ENCODE measurements around the gene TUBGCP5.

- TF ChIP-seq MXI1 (IDR thresholded peaks at IDR 0.05; ENCODE audit: low read depth, low read length) (no peak), SIX5 (IDR thresholded peaks at IDR 0.05; ENCODE audit: low read depth, low read length, severe bottlenecking) (no peak), ZNF274 (IDR thresholded peaks at IDR 0.05; ENCODE audit: insufficient read depth, insufficient read length) (no peak)
- TF ChIP-seq, protein P1, sequence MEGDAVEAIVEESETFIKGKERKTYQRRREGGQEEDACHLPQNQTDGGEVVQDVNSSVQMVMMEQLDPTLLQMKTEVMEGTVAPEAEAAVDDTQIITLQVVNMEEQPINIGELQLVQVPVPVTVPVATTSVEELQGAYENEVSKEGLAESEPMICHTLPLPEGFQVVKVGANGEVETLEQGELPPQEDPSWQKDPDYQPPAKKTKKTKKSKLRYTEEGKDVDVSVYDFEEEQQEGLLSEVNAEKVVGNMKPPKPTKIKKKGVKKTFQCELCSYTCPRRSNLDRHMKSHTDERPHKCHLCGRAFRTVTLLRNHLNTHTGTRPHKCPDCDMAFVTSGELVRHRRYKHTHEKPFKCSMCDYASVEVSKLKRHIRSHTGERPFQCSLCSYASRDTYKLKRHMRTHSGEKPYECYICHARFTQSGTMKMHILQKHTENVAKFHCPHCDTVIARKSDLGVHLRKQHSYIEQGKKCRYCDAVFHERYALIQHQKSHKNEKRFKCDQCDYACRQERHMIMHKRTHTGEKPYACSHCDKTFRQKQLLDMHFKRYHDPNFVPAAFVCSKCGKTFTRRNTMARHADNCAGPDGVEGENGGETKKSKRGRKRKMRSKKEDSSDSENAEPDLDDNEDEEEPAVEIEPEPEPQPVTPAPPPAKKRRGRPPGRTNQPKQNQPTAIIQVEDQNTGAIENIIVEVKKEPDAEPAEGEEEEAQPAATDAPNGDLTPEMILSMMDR (IDR thresholded peaks at IDR 0.05 in 2 of 3, conservative IDR thresholded peaks at IDR 0.05 in 1 of 3; ENCODE audit: control insufficient read depth in 2 of 3, extremely low read depth in 1 of 3, insufficient read depth in 1 of 3, low read depth in 3 of 3, low read length in 3 of 3) = no peak
These were observed 72.9 kb downstream of the TUBGCP5 start for GRCh38 chr15:22966321-22967083.
